GM12873 (cell line): ENCODE results near the gene LGALSL.

ENCODE experiments used
- TF ChIP-seq, protein P1 (sequence below): IDR thresholded peaks from 2 replicates; pipeline ENCODE4 v1.5.1; 2012; ENCODE audit warnings: low read depth, mild to moderate bottlenecking, moderate library complexity, low read length, control low read depth; ENCODE audit not compliant: insufficient read depth; ENCODE audit errors: missing control alignments

The LGALSL gene

DNA sequence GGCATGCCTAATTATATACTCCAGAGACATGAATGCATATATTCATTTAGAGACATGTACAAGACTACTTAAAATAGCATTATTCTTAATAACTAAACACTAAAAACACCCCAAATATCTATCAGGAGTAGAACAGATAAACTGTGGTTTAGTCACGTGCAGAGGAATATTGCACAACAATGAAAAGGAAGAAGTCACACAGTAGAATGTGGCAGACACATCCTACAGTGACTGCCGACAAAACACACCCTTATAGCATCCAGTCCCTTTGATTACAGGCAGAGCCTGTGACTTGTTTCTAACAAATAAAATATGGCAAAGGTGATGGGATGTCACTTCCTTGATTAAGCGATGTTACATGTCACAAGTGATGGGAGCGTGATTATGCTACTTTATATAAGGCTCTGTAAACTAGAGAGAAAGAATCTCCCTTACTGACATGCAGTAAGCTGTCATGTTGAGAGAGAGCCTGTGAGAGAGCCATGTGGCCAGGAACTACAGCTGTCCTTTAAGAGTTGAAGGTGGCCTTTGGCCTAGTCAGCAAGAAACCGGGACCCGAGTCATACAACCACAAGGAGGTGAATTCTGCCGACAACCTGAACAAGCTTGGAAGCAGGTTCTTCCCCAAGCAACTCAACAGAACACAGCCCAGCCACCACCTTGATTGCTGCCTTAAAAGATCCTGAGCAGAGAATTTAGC, 39.1 kb upstream of the LGALSL start:
- TF ChIP-seq, protein P1, sequence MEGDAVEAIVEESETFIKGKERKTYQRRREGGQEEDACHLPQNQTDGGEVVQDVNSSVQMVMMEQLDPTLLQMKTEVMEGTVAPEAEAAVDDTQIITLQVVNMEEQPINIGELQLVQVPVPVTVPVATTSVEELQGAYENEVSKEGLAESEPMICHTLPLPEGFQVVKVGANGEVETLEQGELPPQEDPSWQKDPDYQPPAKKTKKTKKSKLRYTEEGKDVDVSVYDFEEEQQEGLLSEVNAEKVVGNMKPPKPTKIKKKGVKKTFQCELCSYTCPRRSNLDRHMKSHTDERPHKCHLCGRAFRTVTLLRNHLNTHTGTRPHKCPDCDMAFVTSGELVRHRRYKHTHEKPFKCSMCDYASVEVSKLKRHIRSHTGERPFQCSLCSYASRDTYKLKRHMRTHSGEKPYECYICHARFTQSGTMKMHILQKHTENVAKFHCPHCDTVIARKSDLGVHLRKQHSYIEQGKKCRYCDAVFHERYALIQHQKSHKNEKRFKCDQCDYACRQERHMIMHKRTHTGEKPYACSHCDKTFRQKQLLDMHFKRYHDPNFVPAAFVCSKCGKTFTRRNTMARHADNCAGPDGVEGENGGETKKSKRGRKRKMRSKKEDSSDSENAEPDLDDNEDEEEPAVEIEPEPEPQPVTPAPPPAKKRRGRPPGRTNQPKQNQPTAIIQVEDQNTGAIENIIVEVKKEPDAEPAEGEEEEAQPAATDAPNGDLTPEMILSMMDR: no peak

DNA sequence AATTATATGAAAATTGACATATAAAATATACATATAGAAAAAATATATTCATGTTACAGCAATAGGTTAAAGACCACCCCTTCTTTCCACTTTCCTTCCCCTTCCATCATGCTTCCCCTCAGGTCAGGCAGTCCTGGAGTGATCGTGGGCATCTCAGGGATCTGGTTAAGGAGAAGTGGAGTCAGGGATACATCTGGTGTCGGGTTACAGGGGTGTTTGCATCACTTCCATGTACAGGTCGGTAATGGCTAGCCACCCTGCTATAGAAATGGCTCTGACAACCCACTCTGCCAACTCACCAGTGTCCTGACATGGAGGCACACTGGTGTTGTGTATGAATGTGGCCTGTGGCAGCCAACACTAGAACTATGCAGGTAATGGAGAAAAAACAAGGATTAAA, 36.3 kb upstream of the LGALSL start:
- TF ChIP-seq, protein P1: no peak

DNA sequence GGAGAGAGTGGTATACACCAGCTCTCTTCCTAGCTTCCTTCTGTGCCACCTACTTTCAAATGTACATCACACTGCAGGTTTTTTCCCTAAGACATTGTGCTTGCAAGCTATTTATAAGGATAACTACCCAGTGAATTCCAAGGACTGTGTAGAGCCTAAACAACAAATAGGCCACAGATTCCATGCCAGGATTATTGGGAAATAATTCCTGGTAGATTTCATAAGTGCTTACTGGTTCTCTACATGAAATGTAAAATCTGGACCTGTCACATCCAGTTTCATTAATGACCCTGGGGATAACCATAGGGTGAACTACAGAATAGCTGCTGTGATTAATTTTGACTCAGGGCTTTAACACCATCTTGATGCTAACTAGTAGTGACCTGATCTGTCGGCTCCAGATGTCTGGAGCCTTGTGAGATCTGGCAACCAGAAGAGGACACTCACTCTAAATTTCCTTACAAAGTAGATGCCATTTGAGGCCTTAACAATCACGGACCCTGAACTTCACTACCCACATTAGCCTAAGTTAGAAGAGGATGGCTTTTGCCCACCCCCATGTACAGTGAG, 34.3 kb upstream of the LGALSL start:
- TF ChIP-seq, protein P1: no peak

DNA sequence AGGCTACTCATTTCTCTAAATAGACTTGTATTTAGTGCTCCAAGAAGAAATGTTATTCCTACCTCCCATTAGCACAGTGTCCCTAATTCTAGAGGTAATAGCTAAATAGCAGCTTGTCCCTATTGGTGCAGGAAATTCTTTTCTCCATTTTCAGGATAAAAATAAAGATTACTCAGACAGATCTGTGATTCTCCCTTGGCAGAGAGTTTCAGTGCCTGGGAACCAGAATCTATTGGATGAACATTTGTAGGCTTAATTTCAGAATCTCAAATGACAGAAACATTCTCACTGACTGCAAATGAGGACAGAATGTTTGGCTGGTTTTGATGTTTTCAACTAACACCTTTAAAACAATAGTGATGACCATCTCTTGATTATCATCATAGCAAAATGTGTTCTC, 33.3 kb upstream of the LGALSL start:
- TF ChIP-seq, protein P1: no peak

DNA sequence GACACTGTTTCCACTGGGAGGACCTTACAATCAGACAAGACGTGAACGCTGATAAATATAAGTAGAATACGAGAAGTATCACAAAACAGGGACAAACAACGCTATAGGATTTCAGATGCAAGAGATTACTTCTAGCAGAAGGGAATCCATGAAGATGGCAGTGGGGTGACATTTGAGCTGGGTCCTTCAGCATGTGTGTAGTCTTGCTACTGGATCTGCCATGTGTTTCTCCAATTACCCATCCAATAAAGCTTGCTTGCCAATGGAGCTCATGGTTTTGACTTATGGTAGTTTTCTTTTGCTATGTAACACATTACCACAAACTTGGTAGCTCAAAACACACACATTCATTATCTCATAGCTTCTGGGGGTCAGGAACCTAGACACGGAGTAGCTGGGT, 32.8 kb upstream of the LGALSL start:
- TF ChIP-seq, protein P1: no peak

DNA sequence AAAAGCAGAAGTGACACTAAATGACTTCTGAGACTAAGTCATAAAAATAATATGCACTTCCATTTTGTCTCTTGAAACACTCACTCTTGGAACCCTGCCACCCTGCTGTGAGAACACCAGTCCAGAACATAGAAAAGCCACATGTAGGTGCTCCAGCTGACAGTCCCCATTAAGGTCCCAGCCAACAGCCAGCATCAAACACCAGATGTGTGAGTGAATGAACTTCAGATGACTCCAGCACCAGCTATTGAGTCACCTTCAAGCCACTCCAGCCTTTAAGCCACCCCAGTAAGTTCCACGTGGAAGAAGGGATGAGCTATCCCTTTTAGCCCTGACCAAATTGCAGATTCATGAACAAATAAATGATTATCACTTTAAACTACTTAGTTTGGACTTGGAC, 31.5 kb upstream of the LGALSL start:
- TF ChIP-seq, protein P1: no peak

DNA sequence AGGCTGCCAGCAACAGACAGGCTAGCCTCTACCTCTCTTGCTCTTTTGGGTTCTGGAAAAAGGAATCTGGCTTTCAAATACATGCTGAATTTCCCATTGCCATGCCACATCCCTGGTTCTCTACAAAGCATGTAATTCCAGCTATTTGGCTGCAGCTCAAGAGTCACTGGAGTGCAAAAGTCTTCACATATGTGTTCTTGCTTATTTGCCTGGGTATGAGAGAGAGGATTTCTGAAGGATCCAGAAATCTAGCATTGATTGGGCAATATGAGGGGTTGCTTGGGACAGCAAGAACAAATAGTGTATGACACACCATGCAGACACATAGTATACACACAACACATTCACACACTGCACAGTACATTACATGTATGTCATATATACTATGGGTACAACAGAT, 30.7 kb upstream of the LGALSL start:
- TF ChIP-seq, protein P1: no peak
